Stimulated activated CD4-positive, alpha-beta T cell treated with anti-CD3 and anti-CD28 coated beads, Interleukin-1b, Interleukin-23, amount 100 ng/mL, for 48 hours (primary cell): ENCODE data around the gene GOLGA8N.
"Not testable (repeated sequence)": the region's sequence is repeated elsewhere in the genome, so short reads cannot be mapped to it uniquely, and the experiment has no call there.

ENCODE experiments used
- DNase-seq: peaks from one replicate; pipeline ENCODE4 v3.0.0-alpha.2; 2020

The GOLGA8N gene

DNA sequence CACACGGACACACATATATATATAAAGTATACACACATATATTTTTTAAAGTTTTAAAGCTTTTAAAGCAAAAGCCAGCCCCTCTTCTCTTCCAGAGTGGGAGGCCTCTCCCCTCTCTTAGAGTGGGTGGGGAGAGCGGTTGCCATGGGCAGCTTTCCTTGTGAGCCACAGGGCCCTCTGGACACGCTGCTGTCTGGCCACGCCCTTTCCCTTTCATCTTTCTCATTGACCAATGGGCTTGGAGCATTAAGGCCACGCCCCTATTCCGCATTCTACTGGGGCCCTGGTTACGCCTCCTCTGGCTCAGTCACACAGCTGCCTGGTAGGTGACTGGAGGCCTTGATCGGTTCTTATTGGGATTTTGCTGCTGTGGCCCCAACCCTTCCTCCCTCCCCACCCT, at the start of gene GOLGA8N:
Gene GOLGA8N (plus strand): TSS at position 306 of the 400 bp plus-strand sequence.
- DNase-seq, result not testable (repeated sequence)

DNA sequence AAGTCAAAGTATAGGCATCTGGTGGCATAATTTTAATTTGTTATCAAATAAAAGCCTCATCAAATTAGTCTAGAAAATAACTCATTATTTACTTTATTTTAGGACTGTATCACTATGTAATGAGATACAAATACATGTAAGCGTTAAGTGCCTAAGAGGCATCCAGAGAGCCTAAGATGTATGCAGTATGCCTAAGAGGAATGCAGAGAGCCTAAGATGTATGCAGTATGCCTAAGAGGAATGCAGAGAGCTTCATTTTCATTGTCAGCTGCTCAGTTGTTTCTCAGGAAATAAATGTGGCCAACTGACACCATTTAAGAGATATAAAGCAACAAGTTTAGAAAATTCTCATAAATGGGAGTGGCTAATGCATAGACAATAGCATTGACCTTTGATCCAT, 49.8 kb upstream of the GOLGA8N start:
- DNase-seq, result not testable (repeated sequence)

GRCh38 chr15:32545129-32545528, 48.1 kb upstream of the GOLGA8N start:
- not testable (repeated sequence) for DNase-seq

DNA sequence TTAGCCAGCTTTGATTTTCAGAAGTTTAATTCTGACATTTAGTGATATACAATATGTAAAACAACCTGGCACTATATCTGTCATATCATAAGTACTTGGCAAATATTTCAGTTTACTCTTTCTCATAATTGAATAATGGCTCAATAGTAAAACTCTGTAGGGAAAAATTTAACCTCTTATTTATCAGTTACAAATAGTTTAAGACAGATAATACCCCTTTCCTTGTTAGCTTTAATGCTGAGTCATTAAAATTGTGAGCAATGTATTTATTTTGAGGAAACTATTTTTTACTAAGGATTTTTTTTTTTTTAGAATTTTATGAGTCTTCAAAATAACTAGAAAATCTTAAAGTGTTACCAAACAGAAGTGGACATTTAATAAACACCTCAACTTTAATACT, 38.7 kb upstream of the GOLGA8N start:
- DNase-seq, result not testable (repeated sequence)

- DNase-seq, result not testable (repeated sequence)
Observed at GRCh38 chr15:32562198-32562597, 31.1 kb upstream of the GOLGA8N start.

DNA sequence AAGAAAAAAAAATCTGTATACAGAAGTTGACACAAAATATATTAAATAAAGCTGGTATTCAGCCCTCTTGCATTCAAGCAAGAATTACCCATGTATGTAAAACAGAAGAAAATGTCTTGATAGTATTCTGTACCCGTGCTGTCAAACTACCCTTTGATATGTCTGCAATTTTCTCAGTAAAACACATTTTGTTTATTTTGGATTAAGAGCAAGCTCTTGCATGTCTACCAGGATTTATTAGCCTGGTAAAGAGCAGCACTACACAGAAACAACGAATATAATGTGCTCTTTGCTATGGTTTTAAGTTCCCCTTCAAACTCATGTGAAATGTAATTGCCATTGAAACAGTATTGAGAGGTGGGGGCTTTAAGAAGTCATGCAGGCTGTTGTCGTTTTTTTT, 24.3 kb upstream of the GOLGA8N start:
- not testable (repeated sequence) for DNase-seq

- not testable (repeated sequence) for DNase-seq
Observed at GRCh38 chr15:32578482-32578881, 14.8 kb upstream of the GOLGA8N start.

DNA sequence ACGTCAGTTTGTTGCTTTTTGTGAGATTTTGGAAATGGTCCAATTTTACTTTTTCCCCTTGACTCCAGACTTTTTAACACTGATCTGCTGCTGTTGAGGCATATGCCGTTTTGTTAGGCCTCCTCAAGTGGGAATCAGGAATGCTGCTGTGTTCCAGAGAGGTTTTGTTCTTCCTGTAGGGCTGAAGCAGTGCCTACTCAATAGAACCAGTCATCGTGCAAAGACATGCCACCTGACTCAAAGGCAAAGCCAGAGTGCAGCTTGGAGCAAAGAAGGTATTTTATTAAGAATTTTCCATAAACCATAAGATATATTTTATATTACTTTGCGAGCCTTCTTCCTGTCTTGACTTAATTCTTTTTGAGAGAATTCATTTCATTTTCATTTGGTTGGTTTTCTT, 7.4 kb upstream of the GOLGA8N start:
- DNase-seq, result not testable (repeated sequence)

- DNase-seq, result not testable (repeated sequence)
Observed at GRCh38 chr15:32609518-32609917, 16.3 kb downstream of the GOLGA8N start.

DNA sequence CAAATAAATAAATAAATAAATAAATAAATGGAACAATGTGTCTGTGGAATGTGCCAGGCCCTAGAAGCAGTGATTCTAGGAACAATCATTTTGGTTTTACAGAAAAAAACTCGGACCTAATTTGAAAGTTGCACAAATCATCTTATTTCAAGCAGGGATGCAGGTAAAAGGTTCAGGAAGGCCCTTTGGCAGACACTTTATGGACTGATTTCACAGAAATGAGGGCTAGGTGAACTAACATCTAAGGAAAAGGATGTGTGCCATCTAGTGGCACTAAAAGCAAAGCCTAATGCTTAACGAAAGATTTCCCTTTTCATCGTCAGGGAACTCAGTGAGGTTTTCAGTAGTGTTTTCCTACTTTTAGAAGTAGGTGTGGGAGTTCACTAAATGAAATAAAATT, 17.5 kb downstream of the GOLGA8N start:
- DNase-seq, result not testable (repeated sequence)

DNA sequence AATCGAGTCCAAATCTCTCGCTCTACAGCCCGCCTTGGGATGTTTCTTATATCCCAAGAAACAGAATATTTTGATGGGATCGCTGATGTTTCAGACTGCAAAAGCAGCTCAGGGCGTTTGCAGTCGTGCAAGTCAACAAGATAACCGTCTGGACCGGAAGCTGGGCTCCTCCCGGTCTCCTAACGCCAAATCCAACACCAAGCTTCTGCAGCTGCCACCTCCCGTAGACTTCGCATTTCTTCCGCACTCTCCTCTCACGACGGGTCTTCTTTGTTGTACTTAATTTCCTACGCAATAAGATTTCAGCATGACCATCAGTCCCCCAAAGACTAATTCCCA, 21.4 kb downstream of the GOLGA8N start:
- not testable (repeated sequence) for DNase-seq

DNA sequence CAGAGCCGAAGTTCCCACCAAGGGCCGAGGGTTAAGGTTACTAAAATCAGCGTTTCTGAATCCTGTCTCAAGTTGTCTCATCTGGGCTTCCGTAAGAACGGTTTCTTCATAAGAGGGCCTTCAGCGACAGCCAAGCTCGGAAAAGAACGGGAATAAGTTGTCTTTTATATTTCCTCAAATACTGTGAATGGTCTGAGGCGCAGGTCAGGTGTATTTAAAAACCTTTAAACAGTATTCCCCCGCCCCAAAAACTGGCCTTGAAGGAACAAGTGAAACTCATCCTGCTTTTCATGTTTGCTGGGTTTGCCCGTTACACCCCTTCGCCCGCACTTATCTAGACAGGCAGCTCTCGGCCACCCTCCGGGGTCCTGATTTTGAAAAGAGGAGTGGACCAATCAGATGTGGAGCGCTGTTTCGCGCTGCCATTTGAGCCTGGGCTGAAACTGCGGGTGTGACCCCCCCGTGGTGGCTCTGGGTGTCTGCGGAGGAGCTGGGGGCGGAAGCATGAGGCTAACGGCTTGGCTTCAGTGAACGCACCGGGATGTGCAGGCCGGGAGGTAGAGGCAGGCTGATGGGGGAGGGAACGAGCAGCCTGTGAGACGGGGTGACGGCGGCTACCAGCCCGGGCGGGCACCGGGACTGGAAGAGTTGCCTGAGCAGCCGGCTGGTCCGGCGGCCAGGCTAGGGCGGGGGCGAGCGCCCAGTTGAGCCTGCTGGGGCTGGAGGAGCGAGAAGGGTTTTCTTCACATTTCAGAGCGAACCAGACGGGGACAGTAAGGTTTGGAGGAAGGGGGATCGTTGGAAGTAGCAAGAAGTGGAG, 22.0 kb downstream of the GOLGA8N start, which contains the start of gene ARHGAP11A:
Gene ARHGAP11A (plus strand): TSS at position 454 of the 820 bp plus-strand sequence. CDS start 708 bp downstream, outside the sequence.
- peak; percentile 89 for DNase-seq

GRCh38 chr15:32615871-32616426, 22.7 kb downstream of the GOLGA8N start:
- peak; percentile 12 for DNase-seq

- DNase-seq, result no peak
Observed at GRCh38 chr15:32636410-32636809, 43.2 kb downstream of the GOLGA8N start.

GRCh38 chr15:32636908-32637567, 43.8 kb downstream of the GOLGA8N start:
- DNase-seq, result no peak

- DNase-seq, result no peak
Observed at GRCh38 chr15:32637704-32638103, 44.4 kb downstream of the GOLGA8N start.

- DNase-seq, result no peak
Observed at GRCh38 chr15:32641517-32642059, 48.3 kb downstream of the GOLGA8N start, which contains the start of gene SCG5. Gene SCG5 (plus strand): TSS chr15:32641710. CDS start chr15:32643593, 1,883 bp downstream.

DNA sequence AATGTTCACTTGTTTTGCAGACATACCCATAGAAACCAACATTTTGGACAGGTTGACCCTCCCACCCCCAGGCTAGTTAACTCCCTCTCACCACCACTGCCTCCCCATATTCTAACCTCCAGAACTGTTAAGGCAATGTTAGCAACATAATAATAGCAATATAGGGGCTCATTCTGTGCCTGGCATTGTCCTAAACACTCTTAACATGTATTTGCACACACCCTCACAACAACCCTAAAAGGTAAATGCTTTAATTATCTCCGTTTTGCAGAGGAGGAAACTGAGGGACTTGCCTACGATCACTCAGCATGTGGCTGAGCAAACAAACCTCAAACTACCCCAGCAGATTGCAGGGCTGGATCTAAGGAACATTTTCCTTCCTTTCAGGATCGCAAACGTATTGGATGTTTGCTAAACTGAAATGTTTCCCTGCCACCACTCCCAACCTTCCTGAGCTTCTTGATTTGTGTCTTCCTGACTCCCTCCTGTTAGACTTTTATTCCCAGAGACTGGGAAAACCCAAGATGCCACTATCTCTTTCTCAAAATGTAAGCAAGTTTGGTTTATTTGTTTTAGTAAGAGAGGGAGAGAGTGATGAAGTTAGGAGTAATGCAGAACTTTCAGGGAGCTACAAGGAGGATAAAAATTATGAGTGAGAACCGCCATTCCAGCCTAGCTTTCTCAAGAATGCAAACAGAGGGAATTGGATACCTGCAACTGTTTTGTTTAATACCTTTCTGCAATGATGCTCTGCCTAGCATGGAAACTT, 49.6 kb downstream of the GOLGA8N start:
- no peak for DNase-seq

- DNase-seq, result no peak
Observed at GRCh38 chr15:32643907-32644445, 50.7 kb downstream of the GOLGA8N start.

GRCh38 chr15:32646291-32646690, 53.0 kb downstream of the GOLGA8N start:
- no peak for DNase-seq

DNA sequence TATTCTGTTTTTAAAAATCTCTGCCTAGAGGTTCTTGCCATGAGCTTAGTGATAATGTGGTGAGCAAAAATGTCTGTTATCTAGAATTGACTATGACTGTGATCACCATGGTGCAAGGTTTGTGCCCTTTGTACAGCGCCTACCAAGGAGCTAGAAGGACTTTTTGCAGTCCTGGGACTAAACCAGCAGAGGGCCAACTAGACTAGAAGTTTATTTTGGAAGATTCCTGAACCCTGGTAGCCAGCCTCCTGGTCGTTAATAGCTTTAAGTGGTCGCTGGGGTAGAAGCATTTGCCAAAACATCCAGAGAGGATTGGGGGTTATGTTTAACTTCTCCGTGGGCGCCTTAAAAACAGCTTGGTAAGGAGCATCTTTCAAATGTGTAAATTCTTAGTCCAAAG, 56.1 kb downstream of the GOLGA8N start:
- DNase-seq, result no peak

DNA sequence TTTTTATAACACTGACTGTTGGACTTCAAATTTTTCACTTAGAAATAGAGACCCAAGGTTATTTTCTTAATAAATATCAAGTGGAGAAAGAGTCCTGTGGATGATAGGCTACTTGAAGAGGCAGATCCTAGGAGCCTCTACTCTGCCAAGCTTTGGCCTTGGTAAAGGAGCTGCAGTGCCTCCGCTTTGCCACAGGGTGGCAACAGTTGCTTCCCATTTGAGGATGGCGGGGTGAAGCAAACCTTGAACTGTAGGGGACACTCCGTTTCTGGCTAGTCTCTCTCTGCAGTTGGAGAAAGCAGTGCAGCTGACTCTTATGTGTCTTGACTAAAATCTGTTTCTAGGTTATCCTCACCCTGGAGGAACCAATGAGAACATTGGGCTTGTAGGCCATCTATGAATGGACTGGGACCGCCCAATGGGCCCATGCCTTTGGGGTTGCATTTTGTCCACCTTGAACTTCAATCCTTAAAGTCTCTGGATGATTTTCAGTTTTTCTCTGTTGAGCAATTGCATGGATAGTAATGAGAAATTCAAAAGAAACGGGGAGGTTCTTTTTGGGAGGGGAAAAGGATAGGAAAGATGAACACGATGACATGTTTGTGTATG, 58.1 kb downstream of the GOLGA8N start:
- peak; percentile 39 for DNase-seq
